H9 (cell line): Measurements from ENCODE around the gene ITPRID2. TPM values are rescaled to one million over a fixed set of nuclear protein-coding genes. Genes with fewer than 3 reads are reported as not detected.

Source experiments
- DNase-seq: peaks from one replicate; pipeline ENCODE4 v3.0.0-alpha.2; 2017
- H2AFZ ChIP-seq: one replicate; pipeline ENCODE4 v1.6.1; 2013; ENCODE audit warnings: mild to moderate bottlenecking, low read length, control low read depth, moderate library complexity
- H2AK5ac ChIP-seq: 2 replicates; pipeline ENCODE4 v1.6.1; 2013; ENCODE audit warnings: low read length, control low read depth, mixed read lengths; ENCODE audit not compliant: insufficient read length
- H2BK120ac ChIP-seq: one replicate; pipeline ENCODE4 v1.6.1; 2013; ENCODE audit warnings: low read depth, mild to moderate bottlenecking, low read length, control low read depth, inconsistent platforms; ENCODE audit not compliant: poor library complexity, severe bottlenecking
- H2BK12ac ChIP-seq: 2 replicates; pipeline ENCODE4 v1.6.1; 2013; ENCODE audit warnings: low read length, control low read depth, mixed read lengths, low read depth; ENCODE audit not compliant: insufficient read length
- H2BK15ac ChIP-seq: 2 replicates; pipeline ENCODE4 v1.6.1; 2013; ENCODE audit warnings: low read depth, low read length, control low read depth
- H2BK20ac ChIP-seq: one replicate; pipeline ENCODE4 v1.6.1; 2013; ENCODE audit warnings: low read depth, mild to moderate bottlenecking, low read length, control low read depth, inconsistent platforms; ENCODE audit not compliant: poor library complexity, severe bottlenecking
- H2BK5ac ChIP-seq: 2 replicates; pipeline ENCODE4 v1.6.1; 2013; ENCODE audit warnings: low read length, control low read depth, mixed read lengths; ENCODE audit not compliant: insufficient read length
- H3K14ac ChIP-seq: 2 replicates; pipeline ENCODE4 v1.6.1; 2013; ENCODE audit warnings: low read length, control low read depth; ENCODE audit not compliant: insufficient read depth
- H3K18ac ChIP-seq: 2 replicates; pipeline ENCODE4 v1.6.1; 2013; ENCODE audit warnings: low read depth, mild to moderate bottlenecking, mixed read lengths, low read length, control low read depth; ENCODE audit not compliant: insufficient read length
- H3K23ac ChIP-seq: 2 replicates; pipeline ENCODE4 v1.6.1; 2013; ENCODE audit warnings: low read length, control low read depth, mixed read lengths, low read depth; ENCODE audit not compliant: insufficient read length
- H3K23me2 ChIP-seq: 2 replicates; pipeline ENCODE4 v1.6.1; 2013; ENCODE audit warnings: low read depth, mild to moderate bottlenecking, mixed read lengths, low read length, control low read depth; ENCODE audit not compliant: insufficient read length, poor library complexity, severe bottlenecking
- H3K27ac ChIP-seq: 2 replicates; pipeline ENCODE4 v1.5.1; 2013; ENCODE audit warnings: low read length, control low read depth, mixed read lengths, low read depth; ENCODE audit not compliant: insufficient read length
- H3K27me3 ChIP-seq: 2 replicates; pipeline ENCODE4 v1.6.1; 2013; ENCODE audit warnings: low read length, control low read depth, inconsistent platforms; ENCODE audit not compliant: insufficient read depth
- H3K4ac ChIP-seq: 2 replicates; pipeline ENCODE4 v1.6.1; 2013; ENCODE audit warnings: low read depth, mild to moderate bottlenecking, control low read depth, inconsistent platforms, low read length, moderate library complexity
- H3K4me1 ChIP-seq: 2 replicates; pipeline ENCODE4 v1.6.1; 2013; ENCODE audit warnings: low read length, control low read depth, inconsistent platforms; ENCODE audit not compliant: insufficient read depth
- H3K4me2 ChIP-seq: 2 replicates; pipeline ENCODE4 v1.6.1; 2013; ENCODE audit warnings: low read length, control low read depth, mixed read lengths; ENCODE audit not compliant: insufficient read length, insufficient read depth
- H3K56ac ChIP-seq: 2 replicates; pipeline ENCODE4 v1.6.1; 2013; ENCODE audit warnings: low read depth, mild to moderate bottlenecking, mixed read lengths, low read length, control low read depth; ENCODE audit not compliant: insufficient read length
- H3K79me1 ChIP-seq: 2 replicates; pipeline ENCODE4 v1.6.1; 2013; ENCODE audit warnings: low read depth, mild to moderate bottlenecking, moderate library complexity, low read length, control low read depth, inconsistent platforms; ENCODE audit not compliant: insufficient read depth, poor library complexity, severe bottlenecking
- H3K79me2 ChIP-seq: 2 replicates; pipeline ENCODE4 v1.6.1; 2013; ENCODE audit warnings: low read length, control low read depth, inconsistent platforms; ENCODE audit not compliant: insufficient read depth
- H3K9ac ChIP-seq: 2 replicates; pipeline ENCODE4 v1.6.1; 2013; ENCODE audit warnings: low read length, control low read depth, mixed read lengths; ENCODE audit not compliant: insufficient read length; ENCODE audit errors: extremely low read depth
- H3K9me3 ChIP-seq: one replicate; pipeline ENCODE4 v1.6.1; 2013; ENCODE audit warnings: low read depth, low read length, inconsistent platforms; ENCODE audit not compliant: control insufficient read depth
- H3T11ph ChIP-seq: one replicate; pipeline ENCODE4 v1.6.1; 2013; ENCODE audit warnings: mild to moderate bottlenecking, low read length, control low read depth, inconsistent platforms
- H4K20me1 ChIP-seq: one replicate; pipeline ENCODE4 v1.6.1; 2013; ENCODE audit not compliant: control insufficient read depth, insufficient read length, insufficient read depth
- H4K5ac ChIP-seq: 2 replicates; pipeline ENCODE4 v1.6.1; 2013; ENCODE audit warnings: low read depth, mild to moderate bottlenecking, mixed read lengths, low read length, control low read depth; ENCODE audit not compliant: insufficient read length
- H4K8ac ChIP-seq: replicated peaks from 2 replicates; pipeline ENCODE4 v1.6.1; 2013; ENCODE audit warnings: low read length, control low read depth, mixed read lengths, low read depth; ENCODE audit not compliant: insufficient read length
- H4K91ac ChIP-seq: 2 replicates; pipeline ENCODE4 v1.6.1; 2013; ENCODE audit warnings: low read depth, mild to moderate bottlenecking, moderate library complexity, mixed read lengths, low read length, control low read depth; ENCODE audit not compliant: insufficient read length
- H3K27ac Mint-ChIP-seq, 3 experiments: 2 replicates in 2 of 3; 3 replicates in 1 of 3; pipeline ENCODE4 v1.8.0; 2020 to 2021; ENCODE audit warnings: mixed read lengths in 3 of 3, mild to moderate bottlenecking in 1 of 3, moderate library complexity in 1 of 3
- H3K27me3 Mint-ChIP-seq: 2 replicates; pipeline ENCODE4 v1.8.0; 2021; ENCODE audit warnings: low read depth, mild to moderate bottlenecking, moderate library complexity, mixed read lengths
- H3K36me3 Mint-ChIP-seq, 3 experiments: 2 replicates in 2 of 3; 3 replicates in 1 of 3; pipeline ENCODE4 v1.8.0; 2020 to 2021; ENCODE audit warnings: low read depth in 3 of 3, mixed read lengths in 3 of 3; ENCODE audit not compliant: insufficient read depth in 1 of 3
- H3K4me1 Mint-ChIP-seq, 2 experiments: 2 replicates each; pipeline ENCODE4 v1.8.0; 2020; ENCODE audit warnings: mixed read lengths in 2 of 2
- H3K4me3 Mint-ChIP-seq, 2 experiments: 2 replicates in 1 of 2; 3 replicates in 1 of 2; pipeline ENCODE4 v1.8.0; 2020 to 2021; ENCODE audit warnings: mild to moderate bottlenecking in 2 of 2, mixed read lengths in 2 of 2, moderate library complexity in 1 of 2
- H3K9me3 Mint-ChIP-seq, 2 experiments: 2 replicates in 1 of 2; 3 replicates in 1 of 2; pipeline ENCODE4 v1.8.0; 2020; ENCODE audit warnings: mild to moderate bottlenecking in 2 of 2, mixed read lengths in 2 of 2, moderate library complexity in 1 of 2
- CTCF ChIP-seq: fragments of 200-600 bp; sonication (generic); conservative IDR thresholded peaks from 3 replicates; pipeline ENCODE4 v1.8.0; 2021; ENCODE audit warnings: antibody characterized with exemption, mild to moderate bottlenecking
- WGBS: extraction: QIAGEN DNeasy Blood & Tissue Kit; methylation state at CpG from one replicate; pipeline ENCODE4 v1.1.7; 2013; ENCODE audit warnings: missing lambda C conversion rate, low lambda C conversion rate, mixed read lengths; ENCODE audit not compliant: insufficient read length; ENCODE audit errors: extremely low coverage; 5-methylcytosine and 5-hydroxymethylcytosine counted together
- total RNA-seq: library from RNA; stranded (reverse); gene quantifications from 2 replicates; pipeline ENCODE4 v1.2.1, GENCODE V29; 2021

Gene ITPRID2
- total RNA-seq, 1 experiment from 2014 or later = 12.0 TPM

DNA sequence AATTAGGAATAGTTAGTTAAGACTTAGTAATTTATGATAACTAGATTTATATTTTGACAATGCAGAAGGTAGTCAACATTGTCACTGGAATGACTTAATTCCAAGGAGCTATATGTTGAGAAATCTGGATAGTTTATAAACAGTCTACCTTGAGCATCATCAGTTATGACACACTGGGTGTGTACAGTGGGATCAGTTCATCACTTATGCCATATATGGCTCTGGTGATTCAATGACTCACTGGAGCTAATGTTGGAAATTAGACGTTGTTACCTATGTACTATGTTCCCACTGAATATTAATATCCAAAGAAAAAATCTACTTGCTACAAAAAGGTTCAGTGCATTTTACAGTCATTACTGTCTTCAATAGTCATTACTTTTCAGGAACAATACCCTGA lies 34.0 kb upstream of the ITPRID2 start:
- Histone ChIP-seq H3K27me3 (no peaks in the 10 kb centered on the region), H2BK120ac (no peak overlapping the region), H4K8ac (no peak overlapping the region), H4K91ac (no peak overlapping the region), H2BK12ac (no peak overlapping the region), H2BK20ac (no peak overlapping the region), H3K9me3 (no peaks in the 10 kb centered on the region), H3K79me1 (no peaks in the 10 kb centered on the region), H2AK5ac (no peak overlapping the region), H3K27ac (no peak overlapping the region), H3K56ac (no peak overlapping the region), H3K18ac (no peak overlapping the region), H2AFZ (no peak overlapping the region), H3K14ac (no peak overlapping the region), H3K23me2 (no peaks in the 10 kb centered on the region), H2BK5ac (no peak overlapping the region), H3K4me2 (no peak overlapping the region), H3K79me2 (no peaks in the 10 kb centered on the region), H3K9ac (no peak overlapping the region), H3K23ac (no peak overlapping the region), H3K4ac (no peak overlapping the region), H2BK15ac (no peak overlapping the region), H4K20me1 (no peaks in the 10 kb centered on the region), H3K4me1 (no peaks in the 10 kb centered on the region), H4K5ac (no peak overlapping the region), H3T11ph (no peak overlapping the region)
- H3K27me3 Mint-ChIP-seq = no peaks in the 10 kb centered on the region
- H3K4me3 Mint-ChIP-seq = no peak overlapping the region
- WGBS = no CpG with 5 or more reads among the region's 1 CpG
- no peak for DNase-seq
- no peaks in the 10 kb centered on the region for H3K9me3 Mint-ChIP-seq
- peaks cover 4 to 5% of the 10 kb centered on the region in 2 experiments; a peak in 2 of 4 replicates for H3K4me1 Mint-ChIP-seq
- no peak for TF ChIP-seq CTCF
- no peaks in the 10 kb centered on the region for H3K36me3 Mint-ChIP-seq
- no peak overlapping the region for H3K27ac Mint-ChIP-seq
